HG02763 (cell line): ENCODE data around the gene TOX2.

Source experiments
- ATAC-seq: cut with Tn5 transposase; IDR thresholded peaks from one replicate; pipeline ENCODE4 v1.9.1; 2021; ENCODE audit warnings: mild to moderate bottlenecking, moderate library complexity; ENCODE audit not compliant: unreplicated experiment

TOX2 gene

DNA sequence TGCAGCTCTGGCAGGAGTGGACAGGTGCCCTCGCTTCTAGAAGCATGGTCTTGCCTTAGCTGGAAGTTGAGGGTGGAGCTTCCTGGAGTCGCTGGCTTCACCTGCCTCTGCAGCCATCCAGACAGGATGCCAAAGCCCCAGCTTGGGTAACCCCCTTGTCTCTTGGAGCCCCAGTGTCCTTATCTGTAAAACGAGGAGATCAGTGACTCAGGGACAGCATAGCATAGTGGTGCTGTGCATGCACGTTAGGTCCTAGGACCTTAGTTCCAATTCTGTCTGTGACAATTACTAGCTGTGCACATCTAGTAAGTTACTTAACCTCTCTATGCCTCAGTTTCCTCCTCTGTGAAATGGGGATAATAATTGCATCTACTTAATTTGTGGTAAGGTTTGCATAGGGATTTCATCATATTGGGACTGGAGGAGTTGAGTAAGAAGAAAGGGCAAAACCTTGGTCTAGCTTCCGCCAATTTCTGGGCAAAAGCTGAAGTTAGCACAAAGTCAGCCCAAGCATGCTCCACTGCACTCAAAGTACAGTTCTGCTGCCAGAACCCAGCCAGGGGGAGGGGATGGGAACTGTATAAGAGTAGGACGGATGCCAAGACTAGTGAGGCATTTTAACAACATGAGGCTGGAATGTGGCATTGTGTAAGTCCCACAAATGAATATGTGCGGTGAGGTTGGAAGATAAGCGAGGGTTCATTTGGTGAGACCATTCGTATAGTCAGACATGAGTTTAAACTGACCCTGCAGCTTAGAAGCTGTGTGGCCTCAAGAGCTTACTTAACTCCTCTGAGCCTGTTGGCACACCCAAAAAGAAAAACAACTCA is 24.5 kb downstream of the TOX2 start:
- ATAC-seq, result no peak

DNA sequence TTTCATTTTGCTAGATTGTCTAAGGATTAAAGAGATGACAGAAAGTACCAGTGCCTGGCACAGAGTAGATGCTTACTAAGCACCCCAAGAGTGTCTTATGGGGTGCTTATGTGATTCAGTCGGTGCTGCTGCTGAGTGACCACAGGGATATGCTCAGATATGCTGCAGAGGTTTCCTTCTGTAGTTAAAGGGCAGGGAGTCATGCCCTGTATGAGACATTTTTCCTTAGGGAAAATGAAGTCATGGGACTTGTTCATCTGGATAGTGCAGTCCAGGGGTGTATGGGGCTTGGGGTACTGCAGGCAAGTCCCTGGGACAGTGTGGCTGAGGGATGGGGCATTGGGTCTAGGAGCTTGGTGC is 25.1 kb downstream of the TOX2 start:
- no peak for ATAC-seq

DNA sequence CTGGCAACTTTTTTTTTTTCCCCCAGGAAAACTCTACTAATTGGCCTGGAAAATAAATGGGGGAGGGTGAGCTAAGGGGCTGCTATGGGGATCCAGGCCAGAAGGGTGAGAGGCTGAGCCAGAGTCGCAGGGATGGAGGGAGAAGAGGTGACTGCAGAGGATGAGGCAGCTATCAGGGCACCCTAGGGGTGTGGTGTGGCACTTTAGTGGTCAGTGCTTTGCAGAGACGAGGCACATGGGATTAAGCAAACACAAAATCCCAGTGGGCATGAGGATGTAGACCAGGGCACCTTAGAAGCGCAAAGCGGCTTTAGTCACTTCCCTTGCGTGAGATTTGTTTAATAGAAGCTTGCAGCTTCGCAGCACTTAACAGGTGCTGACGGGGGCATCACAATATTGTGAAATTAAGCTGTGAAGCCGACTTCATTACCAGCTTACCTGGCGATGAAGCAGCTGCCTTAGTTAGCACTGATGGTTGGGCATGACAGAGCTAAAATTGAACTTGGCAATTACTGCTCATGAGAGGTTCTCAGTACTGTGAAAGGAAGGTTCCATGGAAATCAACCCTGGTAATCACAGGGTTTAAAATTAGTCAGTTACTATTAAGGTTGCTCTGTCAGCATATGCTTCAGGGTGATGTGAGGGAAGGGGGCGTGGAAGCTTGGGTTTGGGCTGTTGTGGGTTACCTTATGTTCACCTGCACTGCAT is 26.0 kb downstream of the TOX2 start:
- ATAC-seq, result no peak

DNA sequence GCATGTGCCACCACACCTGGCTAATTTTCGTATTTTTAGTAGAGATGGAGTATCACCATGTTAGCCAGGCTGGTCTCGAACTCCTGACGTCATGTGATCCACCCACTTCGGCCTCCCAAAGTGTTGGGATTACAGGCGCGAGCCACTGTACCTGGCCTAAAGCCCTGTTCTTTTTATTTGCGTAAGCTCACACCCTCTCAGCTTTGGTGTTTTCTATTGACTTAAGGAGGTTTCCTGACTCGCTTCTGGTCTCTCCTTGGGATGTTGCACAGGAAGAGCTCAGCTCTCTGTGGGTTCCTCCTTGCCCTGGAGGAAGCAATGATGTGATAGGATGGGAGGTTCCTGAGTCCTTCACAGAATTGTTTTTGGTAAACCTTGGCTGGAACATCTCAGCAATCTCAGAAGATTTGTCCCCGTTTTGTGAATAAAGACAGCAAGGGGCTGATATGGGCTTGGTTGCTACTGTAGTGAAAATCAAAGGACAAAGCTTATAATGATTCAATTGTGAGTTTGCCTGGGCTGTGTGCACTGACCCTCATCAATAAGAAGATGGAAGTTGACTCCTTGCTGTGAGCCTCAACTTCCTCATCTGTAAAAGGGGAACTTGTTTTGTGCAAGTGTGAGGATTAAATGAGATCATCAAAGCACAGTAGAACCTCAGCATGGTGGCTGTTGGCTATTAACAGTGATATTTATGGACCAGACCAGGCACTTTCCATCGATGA is 27.0 kb downstream of the TOX2 start:
- ATAC-seq, result no peak

DNA sequence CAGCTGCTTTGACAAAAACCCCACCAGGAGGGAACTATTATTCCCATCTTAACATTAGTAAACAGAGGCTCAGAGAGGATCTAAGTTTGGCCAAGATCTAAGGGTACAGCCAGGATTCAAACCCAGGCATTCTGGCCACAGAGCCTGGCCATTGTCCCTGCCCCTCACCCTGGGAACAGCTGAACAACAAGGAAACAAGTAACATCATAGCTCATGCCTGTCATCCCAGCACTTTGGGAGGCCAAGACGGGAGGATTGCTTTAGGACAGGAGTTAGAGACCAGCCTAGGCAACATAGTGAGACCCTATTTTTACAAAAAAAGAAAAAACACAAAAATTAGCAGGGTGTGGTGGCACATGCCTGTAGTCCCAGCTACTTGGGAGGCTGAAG is 27.5 kb downstream of the TOX2 start:
- no peak for ATAC-seq

DNA sequence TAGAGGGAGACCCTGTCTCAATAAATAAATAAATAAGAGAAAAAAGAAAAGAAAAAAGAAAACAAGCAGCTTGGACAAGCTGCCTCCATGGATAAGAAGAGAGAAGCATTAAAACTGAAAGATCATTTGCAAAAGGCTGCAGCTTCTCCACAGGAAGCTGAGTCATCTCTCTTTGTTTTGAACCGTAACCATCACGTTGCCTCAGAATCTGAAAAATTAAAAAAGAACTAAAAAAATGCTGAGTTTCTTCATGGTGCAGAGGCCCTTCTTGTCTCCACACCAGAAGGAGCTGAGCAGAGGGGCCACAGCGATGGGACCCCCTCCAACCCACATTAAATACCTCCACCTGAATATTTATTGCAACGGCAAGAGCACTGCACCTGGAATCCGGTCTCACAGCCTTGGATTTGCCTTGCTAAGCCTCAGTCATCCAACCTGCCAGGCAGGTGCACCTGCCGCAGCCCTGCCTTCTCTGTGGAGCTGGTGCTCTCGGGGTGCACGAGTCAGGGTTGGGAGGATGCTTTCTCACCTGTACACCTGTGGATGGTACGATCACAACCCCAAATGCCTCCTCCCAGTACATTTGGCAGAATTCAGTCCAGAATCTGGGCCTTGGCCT is 28.1 kb downstream of the TOX2 start:
- ATAC-seq, result no peak

DNA sequence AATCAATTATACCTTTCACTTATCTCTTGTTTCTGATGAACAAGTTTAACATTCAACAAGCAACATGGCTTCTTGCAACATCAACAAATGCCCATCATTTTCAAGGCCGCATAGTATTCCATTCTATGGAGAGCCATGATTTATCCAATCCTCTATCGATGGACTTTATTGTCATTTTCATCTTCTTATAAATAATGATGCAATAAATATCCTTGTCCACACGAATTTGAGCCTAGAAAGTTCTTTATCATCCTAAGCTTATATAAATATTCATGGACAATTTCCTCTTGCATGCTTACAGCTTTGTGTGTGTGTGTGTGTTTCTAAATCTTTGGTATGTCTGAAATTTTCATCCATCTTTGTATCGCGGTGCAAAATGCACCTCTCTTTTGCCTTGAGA is 29.1 kb downstream of the TOX2 start:
- ATAC-seq, result no peak

DNA sequence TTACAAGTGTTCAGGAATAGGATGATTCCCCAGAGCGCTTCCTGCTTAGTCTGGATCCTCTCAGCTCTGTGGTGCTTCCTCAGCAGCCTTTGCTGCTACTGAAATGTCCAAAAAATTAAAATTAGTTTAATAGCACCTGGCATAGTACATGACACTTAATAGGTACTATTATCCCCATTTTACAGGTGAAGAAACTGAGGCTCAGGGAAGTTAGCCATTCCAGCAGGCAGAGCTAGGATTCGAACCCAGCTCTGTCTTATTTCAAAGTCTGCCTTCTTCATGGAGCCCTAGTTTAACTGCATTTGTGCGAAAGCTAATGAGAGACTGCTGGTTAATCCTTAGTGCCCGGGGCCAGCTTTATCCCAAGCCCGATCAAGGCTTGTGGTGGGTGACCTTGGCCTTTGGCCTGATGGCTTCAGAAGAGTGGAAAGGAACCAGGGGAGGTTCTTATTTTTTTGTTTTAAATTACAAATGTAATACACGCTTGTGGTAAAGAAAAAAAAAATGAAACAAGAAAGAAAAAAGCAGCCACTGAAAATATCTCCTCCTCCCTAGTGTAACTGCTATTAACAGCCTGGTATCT is 30.1 kb downstream of the TOX2 start:
- no peak for ATAC-seq

DNA sequence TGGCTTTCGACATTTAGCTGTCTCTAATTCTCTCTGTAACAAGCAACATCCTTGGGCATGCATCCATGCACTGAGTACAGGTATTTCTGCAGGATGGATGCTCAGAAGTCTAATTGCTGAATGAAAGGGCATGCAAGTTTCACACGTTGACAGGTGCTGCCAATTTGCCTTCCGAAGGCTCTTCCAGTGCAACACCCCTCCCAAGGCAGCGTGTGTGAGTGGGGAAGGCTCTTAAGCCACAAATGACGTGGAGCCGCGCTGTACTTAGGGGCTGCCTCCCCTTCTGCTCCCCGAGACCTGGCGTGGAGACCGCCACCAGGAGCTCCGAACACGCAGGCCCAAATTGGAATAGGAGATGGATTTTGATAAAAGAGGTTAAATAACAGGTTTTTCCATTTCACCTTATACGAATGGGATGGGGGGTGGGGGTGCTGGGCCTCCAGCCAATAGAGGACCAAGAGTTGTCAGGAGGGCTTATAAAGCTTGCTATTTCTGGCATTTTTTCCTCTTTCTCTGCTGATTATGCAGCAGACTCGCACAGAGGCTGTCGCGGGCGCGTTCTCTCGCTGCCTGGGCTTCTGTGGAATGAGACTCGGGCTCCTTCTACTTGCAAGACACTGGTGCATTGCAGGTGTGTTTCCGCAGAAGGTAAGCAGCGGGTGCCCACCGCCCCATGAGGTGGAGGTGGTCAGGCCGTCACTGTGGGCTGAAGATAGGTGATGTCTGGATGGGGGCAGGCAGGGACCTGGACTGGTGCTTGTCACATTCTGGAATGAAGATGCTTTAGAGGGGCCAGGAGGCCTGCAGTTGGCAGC is 30.9 kb downstream of the TOX2 start:
- no peak for ATAC-seq

DNA sequence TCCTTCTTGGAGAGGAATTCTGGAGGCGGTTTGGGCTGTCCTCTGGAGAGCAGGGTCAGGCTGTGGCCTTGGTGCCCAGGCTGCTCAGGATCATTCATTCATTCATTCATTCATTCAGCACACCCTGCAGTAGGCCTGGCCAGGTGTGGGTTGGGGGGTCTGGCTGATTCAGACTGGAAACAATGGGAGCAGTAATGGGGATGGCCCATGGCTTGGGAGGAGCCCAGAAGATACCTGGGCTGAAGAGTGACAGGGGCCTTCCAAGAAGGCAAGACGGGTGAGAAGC is 31.5 kb downstream of the TOX2 start:
- ATAC-seq, result no peak

DNA sequence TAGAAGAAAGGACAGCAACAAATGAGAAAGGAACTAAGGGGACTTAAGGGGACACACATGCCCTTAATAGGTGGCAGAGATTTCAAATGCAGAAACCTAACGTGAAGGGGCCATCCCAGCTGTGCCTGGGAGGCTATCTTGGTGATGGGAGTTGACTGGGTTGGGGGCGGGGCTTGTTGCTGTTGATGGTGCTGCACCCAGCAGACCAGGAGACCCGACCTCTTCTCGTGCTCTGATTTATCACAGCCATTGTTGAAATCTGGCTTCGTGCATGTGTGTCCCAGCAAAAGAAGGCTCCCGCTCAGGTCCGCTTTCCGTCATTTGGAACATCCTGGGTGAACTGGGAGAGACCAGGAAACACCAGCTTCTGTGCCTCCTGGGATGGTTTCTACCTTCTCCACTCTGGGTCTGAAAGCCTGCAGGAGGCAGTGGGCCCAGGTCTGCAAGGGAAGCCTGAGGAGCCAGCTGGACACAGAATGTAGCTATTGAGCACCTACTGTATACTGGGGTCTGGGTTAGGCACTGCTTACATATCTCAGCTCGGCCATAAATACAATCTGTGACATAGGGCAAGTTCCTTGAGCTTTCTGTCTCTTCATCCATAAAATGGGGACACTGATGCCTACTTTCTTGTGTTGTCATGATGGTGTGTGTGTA is 32.1 kb downstream of the TOX2 start:
- ATAC-seq, result no peak

DNA sequence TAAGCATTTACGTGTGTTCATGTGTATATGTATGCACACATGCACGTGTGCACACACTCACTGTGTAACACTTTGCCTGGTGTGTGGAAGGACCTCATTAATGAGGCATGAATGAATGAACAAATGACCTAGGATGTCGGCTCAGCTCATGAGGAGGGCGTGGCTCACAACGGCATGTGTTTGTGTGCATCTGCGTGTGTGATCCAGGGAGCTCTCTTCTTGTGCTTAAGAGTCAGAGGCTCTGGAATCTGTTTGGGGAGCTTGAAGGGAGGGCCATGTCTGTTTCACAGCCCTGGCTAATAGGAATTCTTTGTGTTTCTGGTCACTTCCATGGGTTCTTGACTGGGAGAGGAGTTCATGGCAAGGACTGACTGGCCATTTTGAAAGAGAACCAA is 32.7 kb downstream of the TOX2 start:
- no peak for ATAC-seq

DNA sequence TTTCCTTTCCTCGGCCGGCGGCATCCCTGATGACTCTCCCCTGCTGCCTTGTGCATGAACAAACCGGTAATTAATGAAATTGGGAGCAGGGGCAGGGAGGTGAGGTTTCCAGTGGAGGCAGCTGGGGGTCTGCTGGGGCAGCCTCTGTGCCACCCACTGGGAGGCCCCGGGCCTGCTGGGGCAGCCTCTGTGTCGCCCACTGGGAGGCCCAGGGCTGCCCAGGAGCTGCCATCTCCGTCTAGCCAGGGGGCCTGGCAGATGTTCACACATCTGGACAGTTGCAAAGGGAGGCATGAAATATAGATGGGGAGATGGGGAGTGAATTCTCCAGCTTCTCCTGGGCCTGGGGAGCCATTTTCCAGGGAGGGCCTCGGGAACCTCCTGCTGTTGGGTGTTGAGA is 33.8 kb downstream of the TOX2 start:
- no peak for ATAC-seq

DNA sequence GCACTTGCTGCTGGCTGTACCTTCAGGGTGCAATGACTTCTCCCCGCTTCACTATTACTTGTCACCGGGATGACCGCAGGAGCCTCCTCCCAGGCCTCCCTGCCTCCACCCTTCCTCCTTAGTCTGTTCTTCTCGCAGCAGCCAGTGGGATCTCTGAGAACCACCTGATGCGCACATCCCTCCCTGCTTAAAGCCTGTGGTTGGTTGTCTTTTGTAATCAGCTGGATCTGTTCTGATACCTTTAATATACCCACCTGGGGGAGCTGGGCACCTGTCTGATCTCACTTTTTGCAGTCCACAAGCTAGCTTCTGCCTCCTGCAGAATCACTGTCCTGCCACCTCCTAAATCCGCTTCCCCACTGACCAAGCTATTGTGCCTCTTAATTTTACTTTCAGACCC is 34.6 kb downstream of the TOX2 start:
- no peak for ATAC-seq

DNA sequence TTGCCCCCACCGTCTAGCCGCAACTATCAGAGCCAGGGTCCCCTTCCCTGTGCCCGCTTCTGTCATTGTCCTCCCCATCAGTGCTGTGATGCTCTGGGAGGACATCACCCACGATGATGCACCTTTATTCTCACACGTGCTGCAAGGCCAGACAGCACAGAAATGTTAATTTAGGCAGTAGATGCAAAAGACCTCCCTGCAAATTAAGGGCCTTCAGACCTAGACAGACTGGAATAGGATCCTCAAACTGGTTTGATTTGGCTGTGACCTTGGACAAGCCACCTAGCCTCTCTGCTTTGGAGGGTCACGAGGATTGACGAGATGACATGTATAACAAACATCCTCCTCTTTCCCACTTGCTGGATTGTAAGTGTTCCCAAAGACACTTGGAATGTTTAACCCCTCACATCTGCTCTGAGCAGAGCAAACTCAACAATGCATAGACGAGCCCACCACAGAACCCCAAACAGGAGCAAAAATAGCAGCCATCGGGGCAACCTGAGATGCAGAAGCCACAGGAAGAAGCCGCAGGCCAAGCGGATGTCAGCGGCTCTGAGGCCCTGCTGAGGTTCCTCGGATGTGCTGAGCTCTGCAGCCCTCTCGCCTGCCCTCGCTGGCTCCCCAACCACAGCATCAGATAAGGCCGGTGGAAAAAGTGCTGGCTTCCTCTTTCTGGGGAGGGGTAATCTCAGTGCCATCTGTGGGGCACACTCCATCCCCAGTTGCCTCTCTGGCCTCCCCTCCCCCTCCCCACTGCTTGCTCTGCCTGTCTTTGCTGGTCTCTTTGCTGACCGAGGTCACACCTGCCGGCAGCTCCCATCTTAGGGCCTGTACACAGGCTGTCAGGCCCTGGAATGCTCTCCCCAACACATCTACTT is 35.3 kb downstream of the TOX2 start:
- ATAC-seq, result peak; percentile 54

DNA sequence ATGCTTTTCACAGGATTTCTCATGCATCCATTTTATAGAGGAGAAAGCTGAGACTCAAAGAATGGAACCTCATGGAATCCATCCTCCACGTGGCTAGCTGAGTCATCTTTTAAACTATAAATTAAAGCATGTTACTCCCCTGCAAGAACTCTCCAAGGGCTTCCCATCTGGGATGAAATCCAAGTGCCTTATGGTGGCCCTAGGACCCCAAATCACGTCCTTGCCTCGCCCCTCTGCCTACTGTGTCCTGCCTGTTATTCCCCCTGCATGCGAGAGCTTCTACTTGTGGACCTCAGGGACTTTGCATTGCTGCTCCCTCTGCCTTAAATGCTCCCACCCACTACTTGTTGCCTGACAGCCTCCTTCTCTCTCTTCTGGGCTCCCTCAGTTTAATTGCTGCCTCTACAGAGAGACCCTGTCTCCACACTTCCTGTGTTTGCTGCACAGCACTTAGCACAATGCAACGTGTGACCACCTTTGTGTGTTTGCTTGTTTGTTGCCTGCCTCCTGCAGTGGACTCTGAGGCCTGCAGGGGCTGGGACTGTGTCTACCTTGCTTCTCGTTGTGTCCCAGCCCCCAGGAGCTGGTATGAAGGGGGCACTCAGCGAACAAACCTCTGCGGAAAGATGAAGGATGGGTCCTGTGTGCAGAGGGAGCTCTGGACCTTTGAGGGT is 39.4 kb downstream of the TOX2 start:
- ATAC-seq, result no peak

DNA sequence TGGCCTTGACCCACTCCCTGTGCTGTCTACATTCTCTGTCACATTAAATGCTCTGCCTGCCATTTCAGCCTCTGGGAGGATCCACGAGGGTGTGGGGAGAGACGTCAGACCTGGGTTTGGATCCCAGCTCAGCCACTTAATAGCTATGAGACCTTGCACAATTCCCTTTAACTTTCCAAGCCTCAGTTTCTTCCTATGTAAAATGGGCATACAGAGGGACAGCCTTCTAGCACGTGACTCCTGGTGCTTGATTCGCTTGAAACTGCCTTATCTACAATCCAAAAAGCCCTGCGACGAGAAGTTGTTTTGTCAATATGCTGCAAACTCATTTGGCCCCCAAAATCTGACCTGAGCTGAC is 40.0 kb downstream of the TOX2 start:
- ATAC-seq, result no peak

DNA sequence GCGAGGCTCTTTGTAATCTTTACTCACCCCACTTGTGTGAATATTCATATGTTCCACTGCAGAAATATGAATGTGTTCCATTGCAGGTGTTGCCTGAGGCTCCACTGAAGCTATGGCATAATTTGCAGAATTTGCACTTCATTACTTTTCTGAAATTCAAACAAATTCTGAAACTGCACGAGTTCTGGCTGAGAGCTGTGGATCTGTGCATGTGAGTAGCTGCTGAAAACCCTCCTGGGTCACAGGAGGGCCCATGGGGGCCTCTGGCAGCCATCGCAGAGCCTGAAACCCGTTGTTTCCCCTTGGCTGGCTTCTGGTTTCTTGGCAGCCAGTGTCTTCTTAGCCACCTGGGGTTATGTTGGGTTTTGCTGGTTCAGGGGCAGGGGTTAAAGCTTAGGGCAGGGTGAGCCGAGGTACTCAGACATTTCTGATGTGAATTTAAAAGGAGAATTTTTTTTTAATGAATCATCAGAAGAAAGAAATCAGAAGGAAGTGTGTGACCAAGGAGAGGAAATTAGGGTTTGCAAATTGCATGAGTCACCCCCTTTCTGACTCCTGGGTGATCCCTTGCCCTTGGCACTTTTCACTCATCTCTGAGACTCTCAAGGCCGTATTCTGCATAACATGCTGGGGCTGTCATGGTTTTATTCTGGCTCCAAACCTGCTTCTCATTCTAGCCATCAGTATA is 40.6 kb downstream of the TOX2 start:
- ATAC-seq, result peak; percentile 75
